ENCODE measurements around the gene PPM1N.

DNA sequence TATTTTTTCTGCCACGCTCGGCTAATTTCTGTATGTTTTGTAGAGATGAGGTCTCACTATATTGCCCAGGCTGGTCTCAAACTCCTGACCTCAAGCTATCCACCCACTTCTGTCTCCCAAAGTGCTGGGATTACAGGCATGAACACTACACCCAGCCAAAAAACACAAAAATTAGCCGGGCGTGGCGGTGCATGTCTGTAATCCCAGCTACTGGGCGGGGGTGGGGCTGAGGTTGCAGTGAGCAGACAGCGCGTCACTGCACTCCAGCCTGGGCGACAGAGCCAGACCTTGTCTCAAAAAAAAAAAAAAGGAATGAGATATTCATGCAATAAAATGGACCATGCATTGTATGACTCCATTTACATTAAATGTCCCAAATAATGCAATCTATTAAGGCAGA, 41.2 kb downstream of the PPM1N start:
- TF ChIP-seq, protein P1, sequence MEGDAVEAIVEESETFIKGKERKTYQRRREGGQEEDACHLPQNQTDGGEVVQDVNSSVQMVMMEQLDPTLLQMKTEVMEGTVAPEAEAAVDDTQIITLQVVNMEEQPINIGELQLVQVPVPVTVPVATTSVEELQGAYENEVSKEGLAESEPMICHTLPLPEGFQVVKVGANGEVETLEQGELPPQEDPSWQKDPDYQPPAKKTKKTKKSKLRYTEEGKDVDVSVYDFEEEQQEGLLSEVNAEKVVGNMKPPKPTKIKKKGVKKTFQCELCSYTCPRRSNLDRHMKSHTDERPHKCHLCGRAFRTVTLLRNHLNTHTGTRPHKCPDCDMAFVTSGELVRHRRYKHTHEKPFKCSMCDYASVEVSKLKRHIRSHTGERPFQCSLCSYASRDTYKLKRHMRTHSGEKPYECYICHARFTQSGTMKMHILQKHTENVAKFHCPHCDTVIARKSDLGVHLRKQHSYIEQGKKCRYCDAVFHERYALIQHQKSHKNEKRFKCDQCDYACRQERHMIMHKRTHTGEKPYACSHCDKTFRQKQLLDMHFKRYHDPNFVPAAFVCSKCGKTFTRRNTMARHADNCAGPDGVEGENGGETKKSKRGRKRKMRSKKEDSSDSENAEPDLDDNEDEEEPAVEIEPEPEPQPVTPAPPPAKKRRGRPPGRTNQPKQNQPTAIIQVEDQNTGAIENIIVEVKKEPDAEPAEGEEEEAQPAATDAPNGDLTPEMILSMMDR (conservative IDR thresholded peaks at IDR 0.05 in 1 of 2, IDR thresholded peaks at IDR 0.05 in 1 of 2; ENCODE audit: extremely low read depth in 1 of 2, insufficient read depth in 1 of 2, low read depth in 1 of 2, low read length in 2 of 2) = no peak
- TF ChIP-seq EZH2 (IDR thresholded peaks at IDR 0.05; ENCODE audit: borderline replicate concordance, low read length) = no peak

All from mammary epithelial cell (primary cell).